A549 treated with GW870086 at 1 μM for 4 hours (cell line): ENCODE results near the gene MACC1. TPM values are rescaled to one million over a fixed set of nuclear protein-coding genes. Genes with fewer than 3 reads are reported as not detected.

ENCODE experiments used
- total RNA-seq: library from RNA; stranded (reverse); fragments of 200-300 nt; extraction: Qiagen RNA extraction; gene quantifications from 5 replicates; pipeline ENCODE4 v1.2.3, GENCODE V29; 2022; ENCODE audit warnings: low read depth

Gene MACC1, protein sequence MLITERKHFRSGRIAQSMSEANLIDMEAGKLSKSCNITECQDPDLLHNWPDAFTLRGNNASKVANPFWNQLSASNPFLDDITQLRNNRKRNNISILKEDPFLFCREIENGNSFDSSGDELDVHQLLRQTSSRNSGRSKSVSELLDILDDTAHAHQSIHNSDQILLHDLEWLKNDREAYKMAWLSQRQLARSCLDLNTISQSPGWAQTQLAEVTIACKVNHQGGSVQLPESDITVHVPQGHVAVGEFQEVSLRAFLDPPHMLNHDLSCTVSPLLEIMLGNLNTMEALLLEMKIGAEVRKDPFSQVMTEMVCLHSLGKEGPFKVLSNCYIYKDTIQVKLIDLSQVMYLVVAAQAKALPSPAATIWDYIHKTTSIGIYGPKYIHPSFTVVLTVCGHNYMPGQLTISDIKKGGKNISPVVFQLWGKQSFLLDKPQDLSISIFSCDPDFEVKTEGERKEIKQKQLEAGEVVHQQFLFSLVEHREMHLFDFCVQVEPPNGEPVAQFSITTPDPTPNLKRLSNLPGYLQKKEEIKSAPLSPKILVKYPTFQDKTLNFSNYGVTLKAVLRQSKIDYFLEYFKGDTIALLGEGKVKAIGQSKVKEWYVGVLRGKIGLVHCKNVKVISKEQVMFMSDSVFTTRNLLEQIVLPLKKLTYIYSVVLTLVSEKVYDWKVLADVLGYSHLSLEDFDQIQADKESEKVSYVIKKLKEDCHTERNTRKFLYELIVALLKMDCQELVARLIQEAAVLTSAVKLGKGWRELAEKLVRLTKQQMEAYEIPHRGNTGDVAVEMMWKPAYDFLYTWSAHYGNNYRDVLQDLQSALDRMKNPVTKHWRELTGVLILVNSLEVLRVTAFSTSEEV
- total RNA-seq: not detected in 5 replicates

DNA sequence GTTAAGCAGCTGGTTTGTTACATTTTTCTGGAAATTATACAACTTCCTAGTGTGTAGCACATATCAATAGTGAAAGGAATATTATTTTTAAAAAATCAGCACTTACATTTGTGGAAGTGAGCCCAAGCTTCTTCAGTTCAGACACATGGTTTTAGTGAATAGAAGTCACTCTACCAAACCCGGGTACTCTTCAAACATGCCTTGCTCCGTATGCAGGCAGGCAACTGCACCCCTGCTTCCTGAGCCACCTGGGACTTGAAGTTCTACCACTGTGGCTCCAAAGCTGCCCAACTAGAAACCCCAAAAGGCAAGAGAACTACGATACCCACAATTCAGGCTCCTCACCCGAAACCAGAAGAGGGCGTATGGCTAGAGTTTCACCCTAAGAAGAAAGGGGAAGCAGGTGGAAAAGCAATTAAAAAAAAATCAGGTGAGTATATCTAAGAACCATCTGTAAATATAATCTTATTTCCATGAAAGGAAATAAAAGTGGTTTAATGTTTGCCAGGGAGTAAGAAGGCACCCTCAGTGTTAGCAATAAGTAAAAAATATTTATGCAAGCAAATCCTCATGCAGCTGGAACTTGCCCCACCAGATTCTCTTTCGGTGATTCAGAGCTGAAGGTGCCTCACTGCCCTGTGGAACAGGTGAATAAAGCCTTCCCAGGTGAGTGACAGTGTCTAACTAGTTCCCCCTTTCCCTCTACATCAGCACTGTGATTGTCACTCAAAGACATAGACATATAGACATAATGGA is at the start of gene MACC1:
MACC1 (minus strand) TSS at position 192 of the 756 bp plus-strand sequence. CDS start 55,522 bp downstream, outside the sequence.

Other genes starting within 250 kb of the MACC1 start
- gene ITGB8, start 113.5 kb upstream of the MACC1 start, total RNA-seq: 0.89 to 1.5 TPM (median 1.3 TPM) in 5 replicates